RCC 7860 (cell line): ENCODE results near the gene DENND1A.
A peak's percentile ranks its signal among the peaks of the same experiment; 100 is the strongest.
"Not testable (repeated sequence)": the region's sequence is repeated elsewhere in the genome, so short reads cannot be mapped to it uniquely, and the experiment has no call there.

Source experiments
- DNase-seq: peaks from one replicate; pipeline ENCODE4 v3.0.0-alpha.2; 2015; ENCODE audit warnings: low spot score
- FAIRE-seq: peaks from 2 replicates; lab custom pipeline; 2012; peaks lifted over from hg19 to GRCh38; lab: Jason Lieb, UNC

Gene DENND1A

DNA sequence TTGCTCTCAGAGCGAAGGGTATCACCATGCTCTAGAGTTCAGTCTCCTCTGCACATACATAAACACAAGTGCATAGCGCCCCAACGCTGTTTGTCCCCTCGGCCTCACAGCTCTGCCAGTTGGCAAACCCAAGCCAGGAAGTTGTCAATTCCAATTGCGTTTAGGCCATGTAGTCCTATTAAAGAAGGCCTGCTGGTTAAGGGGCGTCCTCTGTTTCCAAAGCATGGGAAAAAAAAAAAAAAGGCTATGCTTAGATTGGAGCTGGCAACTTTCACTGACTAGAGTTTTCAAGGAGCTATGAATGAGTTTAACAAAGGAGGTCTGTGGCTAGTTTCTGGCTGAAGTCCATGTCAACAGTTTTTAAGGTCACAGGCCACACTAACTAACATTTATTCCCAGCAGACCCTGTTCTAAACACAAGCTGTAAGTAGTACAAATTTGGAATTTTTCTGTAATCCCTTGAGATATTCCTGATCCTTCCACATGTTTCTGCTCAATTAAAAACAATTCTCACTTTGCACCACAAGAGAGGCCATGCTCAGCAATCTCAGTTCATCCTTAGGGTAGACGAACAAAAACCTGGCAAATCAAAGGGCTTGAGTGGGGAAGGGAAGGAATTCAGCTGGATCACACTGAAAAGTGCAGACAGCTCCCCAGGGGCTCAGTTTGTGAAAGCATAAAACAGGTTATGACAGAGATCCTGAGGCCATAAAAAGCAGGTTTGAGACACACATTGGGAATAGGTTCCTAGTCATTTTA lies 187.7 kb downstream of the DENND1A start:
- no peak for FAIRE-seq

DNA sequence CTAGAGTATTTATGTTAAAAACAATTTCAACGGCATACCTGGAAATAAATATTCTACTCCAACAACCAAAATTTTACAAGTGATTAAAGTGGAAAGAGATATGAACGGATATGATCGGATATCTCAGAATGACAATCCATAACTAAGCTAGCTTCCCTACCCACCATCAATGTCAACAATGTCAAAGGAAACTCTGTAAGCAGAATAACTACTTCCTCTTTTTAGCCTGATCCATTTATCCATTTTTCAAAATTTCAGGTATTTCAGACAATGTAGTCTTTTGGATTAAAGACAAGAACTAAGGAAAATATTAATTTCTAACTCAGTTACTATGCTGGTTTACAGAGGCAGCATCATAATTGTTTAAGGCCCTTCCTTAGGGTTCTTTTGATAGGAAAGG lies 188.7 kb downstream of the DENND1A start:
- FAIRE-seq (no peak), DNase-seq (no peak)

More for the DNA sequence above, 187.7 kb downstream of the DENND1A start:
- no peak for DNase-seq

DNA sequence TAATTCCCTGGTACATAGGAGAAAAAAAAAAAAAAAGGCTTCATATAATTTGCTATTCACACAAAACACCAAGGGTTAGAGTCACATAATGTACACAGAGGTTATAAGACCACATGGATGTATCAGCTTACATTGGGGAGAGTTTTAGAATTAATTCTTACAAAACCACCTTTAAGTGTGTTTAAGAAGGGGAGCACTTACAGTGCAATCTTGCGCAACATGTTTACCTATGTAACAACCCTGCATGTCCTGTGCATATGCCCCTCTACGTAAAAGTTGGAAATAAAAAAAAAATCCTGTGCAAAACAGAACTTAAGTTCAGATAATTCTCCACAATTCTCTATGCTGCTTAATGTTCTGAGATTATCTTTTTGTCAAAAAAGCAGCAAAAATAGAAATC lies 190.0 kb downstream of the DENND1A start:
- FAIRE-seq (no peak), DNase-seq (no peak)

DNA sequence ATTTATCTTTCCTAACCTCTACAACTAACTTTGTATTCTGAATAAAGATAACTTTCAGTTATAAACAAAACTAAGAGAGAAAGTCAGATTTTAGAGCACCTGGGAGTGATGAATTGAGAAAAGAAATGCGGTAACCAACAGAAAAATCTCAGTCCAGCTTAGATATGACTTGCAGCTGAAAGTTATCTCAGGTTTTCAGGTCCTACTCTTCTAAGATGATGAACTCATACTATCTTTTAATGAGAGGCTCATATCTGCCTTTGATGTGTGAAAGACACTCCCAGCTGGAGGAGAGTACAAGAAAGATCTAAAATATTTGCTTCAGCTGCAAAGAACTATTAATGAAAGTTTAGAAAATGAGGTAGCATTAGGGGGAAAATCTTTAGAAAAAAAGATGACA lies 190.5 kb downstream of the DENND1A start:
- FAIRE-seq = no peak
- no peak for DNase-seq

DNA sequence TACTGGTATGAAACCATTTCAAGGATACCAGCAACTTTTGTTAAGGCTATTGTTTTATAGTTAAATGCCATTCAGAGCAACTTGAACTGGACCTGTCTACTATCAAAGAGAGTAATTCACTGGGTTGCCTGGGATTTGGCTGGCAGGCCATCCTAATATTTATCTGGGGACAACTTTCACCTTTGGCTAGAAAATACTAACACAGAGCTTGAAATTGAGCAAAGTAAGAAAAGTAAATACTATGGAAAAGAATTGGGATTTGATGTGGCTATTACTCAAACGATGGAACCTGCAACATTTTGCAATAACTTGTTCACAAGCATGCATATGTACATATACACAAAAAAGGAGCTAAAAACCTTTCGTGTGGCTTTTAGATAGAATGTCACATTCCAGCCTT lies 191.3 kb downstream of the DENND1A start:
- no peak for DNase-seq
- FAIRE-seq = no peak

DNA sequence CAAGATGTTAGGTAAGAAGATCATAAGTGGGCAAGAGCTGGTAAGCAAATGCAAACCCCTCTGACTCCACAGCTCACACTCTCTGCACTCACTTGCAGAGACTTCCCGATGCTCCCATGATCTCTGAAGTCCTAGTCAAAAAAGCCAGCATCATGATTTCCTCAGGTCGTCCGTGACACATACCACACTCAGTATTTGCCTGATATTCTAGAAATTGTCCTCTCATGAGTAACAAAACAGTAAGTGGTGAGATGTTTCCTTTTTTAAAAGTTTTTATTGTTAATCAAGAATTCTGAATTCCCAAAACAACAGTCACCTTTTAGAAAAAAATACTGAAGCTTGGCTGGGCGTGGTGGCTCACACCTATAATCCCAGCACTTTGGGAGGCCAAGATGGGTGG lies 194.6 kb downstream of the DENND1A start:
- DNase-seq = no peak
- FAIRE-seq = no peak

DNA sequence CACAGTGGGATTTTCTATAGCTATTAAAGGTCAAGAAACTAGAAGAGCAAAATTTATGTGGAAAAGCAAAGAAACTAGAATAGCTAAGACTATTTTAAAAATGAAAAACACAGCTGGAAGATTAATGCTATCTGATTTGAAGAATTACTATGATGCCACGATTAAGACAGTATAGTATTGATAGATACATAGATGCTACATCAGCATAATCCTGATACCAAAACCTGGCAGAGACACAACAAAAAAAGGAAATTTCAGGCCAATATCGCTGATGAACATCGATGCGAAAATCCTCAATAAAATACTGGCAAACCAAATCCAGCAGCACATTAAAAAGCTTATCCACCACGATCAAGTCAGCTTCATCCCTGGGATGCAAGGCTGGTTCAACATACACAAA lies 201.4 kb downstream of the DENND1A start:
- FAIRE-seq, DNase-seq: not testable (repeated sequence)

DNA sequence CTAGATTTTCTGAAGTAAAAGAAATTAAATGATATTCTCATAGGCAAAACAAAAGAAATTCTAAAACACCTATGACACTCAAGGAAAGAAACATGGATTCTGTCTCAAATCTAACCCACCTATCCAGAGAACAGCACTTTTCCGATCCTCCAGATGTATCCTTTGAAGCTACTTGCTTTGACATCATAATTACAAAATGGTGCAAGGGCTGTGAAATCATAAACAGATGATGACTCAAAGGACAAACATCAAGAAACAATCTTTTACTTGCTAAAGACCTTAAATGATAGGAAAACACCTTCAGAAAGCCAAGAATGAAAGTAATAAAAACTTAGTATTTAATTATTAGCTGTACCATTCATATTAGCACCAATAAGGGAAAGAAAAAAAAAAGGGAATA lies 202.6 kb downstream of the DENND1A start:
- no peak for DNase-seq
- no peak for FAIRE-seq

DNA sequence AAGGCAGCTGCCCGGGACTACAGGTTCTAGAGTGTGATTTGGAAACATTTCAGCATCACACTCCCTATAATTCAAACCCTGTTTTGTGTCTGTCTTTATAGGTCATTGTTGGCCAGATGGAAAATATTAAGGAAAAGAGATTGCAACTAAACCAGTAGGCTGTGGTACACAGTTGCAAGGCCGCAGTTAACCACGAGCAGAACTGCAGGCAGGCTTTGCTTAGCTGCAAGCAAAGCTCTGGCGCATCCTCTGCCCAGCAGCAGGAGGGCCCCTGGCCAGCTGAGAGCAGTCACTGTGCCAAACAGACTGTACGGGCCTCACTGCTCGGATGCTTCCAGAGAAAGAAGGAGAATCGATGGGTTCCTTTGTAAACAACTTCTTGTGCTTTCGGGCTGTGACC lies 204.5 kb downstream of the DENND1A start:
- FAIRE-seq = no peak

DNA sequence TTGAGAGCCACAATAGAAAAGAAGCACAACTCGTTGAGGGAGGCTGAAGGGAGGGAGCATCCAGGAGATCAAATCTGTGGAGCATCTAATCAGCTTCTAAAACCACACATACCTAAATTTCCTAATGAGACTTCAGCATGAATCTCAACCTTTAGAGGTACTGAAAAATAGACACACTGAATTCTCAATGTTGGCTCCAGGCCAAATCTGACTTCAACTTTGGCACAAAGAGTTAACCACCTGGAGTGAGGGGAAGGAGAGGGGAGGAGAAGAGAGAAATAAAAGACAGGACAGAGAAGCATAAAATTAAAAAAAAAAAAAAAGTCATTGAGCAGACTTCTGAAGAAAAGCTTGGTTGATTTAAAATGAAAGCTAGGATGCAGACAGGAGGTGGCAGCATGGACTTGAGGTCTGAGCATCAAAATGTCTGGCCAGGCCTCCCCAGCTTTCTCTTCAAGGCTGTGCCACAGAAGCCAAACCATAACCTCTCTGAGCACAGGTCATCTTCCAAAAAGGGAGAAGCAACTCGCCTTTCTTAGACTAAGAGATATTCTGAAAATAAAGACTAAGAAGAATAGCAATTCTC lies 205.6 kb downstream of the DENND1A start:
- DNase-seq (no peak), FAIRE-seq (no peak)

More for the DNA sequence above, 204.5 kb downstream of the DENND1A start:
- DNase-seq = no peak

DNA sequence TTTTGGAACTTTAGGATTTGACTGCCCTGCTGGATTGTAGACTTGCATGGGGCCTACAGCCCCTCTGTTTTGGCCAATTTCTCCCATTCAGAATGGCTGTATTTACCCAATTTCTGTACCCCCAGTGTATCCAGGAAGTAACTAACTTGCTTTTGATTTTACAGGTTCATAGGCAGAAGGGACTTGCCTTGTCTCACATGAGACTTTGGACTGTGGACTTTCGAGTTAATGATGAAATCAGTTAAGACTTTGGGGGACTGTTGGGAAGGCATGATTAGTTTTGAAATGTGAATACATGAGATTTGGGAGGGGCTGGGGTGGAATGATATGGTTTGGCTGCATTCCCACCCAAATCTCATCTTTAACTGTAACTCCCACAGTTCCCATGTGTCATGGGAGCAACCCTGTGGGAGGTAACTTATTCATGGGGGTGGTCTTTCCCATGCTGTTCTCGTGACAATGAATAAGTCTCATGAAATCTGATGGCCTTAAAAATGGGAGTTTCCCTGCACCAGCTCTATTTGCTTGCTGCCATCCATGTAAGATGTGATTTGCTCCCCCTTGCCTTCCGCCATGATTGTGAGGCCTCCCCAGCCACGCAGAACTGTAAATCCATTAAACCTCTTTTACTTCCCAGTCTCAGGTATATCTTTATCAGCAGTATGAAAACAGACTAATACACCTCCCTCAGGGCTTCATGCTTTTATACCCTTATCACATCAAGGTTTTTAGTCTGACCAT lies 206.6 kb downstream of the DENND1A start:
- DNase-seq (no peak), FAIRE-seq (no peak)

DNA sequence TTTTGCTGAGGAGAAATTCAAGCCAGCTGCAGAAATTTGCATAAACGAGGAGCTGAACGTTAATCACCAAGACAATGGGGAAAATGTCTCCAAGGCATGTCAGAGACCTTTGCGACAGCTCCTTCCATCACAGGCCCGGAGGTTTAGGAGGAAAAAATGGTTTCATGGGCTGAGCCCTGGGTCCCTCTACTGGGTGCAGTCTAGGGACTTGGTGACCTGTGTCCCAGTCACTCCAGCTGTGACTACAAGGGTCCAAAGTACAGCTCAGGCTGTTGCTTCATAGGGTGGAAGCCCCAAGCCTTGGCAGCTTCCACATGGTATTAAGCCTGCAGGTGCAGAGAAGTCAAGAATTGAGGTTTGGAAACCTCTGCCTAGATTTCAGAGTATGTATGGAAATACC lies 207.5 kb downstream of the DENND1A start:
- FAIRE-seq = no peak

DNA sequence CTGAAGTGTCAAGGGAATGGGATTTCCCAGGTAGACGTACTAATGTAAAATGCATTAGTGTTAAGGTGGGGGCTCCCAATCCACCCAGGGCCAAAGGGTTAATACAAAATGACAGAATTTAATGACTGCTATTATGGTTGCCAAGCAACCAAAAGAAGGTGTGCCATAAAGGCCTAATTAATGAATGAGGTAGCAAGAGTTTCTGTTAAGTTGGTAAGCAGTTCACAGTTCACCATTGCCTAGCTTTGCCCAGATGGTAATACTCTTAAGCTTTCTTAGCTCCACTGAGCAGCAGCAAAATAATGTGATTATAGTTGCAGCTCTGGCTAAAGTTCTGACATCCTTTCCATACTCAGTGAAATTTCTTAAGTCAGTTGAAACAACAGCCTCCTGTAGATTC lies 211.7 kb downstream of the DENND1A start:
- FAIRE-seq (no peak), DNase-seq (no peak)

More for the DNA sequence above, 207.5 kb downstream of the DENND1A start:
- no peak for DNase-seq

DNA sequence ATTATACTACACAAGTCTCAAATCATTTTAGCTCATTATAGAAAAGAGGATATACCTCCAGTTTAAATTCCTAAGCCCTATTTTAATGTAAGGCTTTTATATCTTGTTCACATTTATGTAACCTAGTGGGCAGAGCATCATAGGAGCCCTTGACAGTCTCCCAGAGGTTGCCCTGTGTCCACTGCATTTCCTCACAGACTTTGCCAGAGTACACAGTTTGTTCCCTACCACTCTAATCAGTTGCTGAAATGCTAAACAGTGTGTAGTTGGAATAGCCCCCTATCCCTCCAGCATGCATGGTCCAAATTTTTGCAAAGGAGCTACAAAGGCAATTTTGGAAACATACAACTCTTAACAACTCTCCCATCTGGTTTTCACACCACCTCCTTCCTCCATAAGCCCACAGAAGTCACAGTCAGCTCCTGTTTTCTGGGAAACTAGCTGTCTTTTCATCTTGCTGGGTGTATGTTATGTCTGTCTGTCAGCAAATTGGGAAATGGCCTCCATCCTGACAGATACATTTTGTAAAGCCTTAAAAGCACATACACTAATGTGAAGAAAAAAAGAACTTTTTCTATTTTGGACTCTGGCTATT lies 212.2 kb downstream of the DENND1A start:
- FAIRE-seq = no peak
- DNase-seq = no peak

DNA sequence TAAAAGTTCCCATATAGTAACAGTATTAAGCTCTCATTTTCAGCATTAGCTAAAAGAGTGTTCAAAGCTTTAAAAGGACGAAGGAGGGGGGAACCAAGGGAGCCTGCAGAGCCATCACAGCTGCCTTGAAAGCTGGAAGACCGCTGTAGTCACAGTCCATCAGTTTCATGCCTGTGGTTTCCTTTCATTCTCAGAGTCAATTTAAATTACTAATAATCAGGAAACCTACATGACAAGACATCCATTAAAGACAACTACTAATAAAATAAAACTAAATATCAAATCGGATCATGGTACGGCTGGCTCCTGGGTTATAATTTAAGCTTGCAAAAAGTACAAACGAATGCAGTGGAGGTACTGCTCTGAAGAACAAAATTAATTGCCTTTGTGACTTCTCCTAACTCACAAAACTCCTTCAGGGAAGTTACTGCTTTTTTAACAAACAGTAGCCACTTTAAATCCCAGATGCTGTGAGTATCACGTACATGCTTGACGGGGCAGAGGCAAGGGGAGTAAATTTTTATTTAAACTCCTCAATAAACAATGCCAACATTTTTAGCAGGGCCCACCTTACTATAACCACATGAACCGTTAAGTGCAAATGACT lies 213.5 kb downstream of the DENND1A start:
- FAIRE-seq (no peak), DNase-seq (no peak)

DNA sequence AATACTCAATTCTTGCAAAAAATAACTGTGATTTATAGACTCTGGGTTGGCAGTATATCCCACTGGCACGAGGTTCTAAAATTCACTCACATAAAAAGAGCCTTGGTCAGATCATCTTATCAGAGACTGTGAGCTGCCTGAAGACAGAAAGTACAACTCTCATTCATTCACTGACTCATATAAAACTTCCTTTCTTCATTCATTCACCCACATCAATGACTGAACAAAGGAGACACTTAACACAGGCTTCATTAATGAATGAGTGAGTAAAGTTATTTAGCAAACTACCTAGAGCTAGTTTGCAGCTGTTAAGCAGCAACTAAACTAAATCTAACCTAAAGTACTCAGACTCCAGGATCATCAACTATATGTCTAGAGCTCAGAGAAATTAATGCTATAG lies 214.7 kb downstream of the DENND1A start:
- FAIRE-seq = no peak

DNA sequence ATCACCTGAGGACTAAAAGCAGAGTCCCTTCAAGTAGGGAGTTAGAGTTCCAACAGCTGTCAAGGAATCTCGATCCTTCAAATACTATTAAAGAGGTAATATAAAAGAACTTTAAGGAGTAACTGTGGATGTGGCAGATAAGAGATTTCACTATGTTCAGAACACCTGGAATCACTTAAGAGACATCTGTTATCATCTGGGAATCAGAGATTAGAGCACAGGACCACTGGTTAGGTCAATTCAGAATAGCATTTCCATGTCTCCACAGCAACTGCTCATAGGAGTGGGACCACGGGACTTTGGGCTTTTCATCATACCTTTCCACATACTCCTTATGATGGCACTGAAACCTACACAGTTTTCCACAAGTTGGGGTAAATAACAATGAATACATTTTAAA lies 216.6 kb downstream of the DENND1A start:
- DNase-seq (no peak), FAIRE-seq (no peak)

More for the DNA sequence above, 214.7 kb downstream of the DENND1A start:
- DNase-seq = no peak

DNA sequence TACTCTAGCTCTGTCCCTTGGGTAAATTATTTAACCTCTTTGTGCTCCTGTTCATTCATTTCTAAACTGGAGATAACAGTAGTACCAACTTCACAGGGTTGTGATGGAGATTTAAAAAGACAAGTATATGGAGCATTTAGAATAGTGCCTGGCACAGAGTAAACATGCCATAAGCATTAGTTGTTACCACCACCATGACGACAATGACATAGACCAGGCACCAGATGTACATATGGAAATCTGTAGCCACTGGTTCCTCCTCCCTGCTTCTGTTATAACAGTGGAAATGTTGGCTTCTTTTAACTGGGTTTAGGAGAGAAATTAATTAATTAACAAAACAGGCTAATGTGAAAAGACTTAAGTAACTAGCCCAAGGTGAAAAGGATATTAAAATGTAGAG lies 217.5 kb downstream of the DENND1A start:
- FAIRE-seq (no peak), DNase-seq (no peak)

DNA sequence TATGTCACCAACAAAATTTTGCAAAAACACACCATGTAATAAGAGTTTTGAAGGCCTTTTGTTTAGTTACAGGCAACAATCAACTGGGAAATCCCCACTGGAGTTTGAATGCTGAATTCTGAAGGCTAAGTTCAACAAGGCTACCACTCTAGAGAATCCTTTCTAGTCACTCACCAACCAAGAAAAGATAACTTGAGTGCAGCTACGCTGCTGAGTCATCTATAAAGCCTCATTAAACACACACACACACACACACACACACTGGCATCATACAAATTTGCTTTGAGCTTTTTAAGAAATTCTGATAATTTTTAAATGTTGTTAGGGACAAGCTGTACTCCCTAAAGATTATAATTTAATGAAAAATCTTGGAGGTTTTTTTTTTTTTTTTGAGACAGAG lies 219.6 kb downstream of the DENND1A start:
- DNase-seq (peak; percentile 82), FAIRE-seq (peak; percentile 91)

DNA sequence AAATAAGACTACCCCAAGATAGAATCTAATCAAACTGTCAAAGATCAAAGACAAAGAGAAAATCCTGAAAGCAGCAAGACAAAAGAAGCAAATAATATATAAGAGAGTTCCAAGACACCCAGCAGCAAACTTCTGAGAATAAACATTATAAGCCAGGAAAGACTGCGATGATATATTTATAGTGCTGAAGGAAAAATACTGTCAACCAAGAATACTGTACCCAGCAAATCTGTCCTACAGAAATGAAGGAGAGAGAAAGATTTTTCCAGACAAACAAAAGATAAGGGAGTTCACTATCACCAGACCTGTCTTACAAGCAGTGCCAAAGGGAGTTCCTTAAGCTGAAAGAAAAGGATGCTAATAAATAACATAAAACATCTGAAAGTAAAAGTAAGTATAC lies 227.4 kb downstream of the DENND1A start:
- no peak for FAIRE-seq
- DNase-seq = no peak

DNA sequence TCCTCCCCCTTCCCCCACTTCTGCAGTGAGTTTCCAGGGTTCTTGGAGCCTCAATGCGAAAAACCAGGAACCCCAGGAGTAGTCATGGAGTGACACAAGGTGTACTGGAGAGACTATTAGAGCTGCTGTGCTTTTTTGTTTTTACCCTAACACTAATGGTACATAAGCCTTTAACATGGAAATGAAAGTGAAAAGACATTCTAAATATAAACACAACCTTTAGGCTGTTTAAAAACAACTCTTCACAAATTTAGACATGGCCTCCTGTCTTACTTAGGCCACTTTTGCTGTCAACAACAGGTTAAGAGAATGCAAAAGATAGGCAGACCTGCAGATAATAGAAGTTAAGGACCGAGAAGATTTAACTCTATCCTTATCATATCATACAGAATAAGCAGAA lies 232.2 kb downstream of the DENND1A start:
- FAIRE-seq (no peak), DNase-seq (no peak)
